Kidney capillary endothelial cell (primary cell): ENCODE data around the gene SETBP1.
"Not testable (repeated sequence)": the region's sequence is repeated elsewhere in the genome, so short reads cannot be mapped to it uniquely, and the experiment has no call there.

ENCODE experiments used
- DNase-seq: peaks from one replicate; pipeline ENCODE4 v3.0.0-alpha.2; 2018; ENCODE audit warnings: low spot score

The SETBP1 gene

GRCh38 chr18:44704135-44704789 lies 23.6 kb downstream of the SETBP1 start:
- DNase-seq: no peak

- DNase-seq: no peak
Observed at GRCh38 chr18:44705075-44705675, 24.5 kb downstream of the SETBP1 start.

- DNase-seq: no peak
Observed at GRCh38 chr18:44708451-44709083, 27.9 kb downstream of the SETBP1 start.

- no peak for DNase-seq
Observed at GRCh38 chr18:44709307-44710126, 28.8 kb downstream of the SETBP1 start.

- DNase-seq: no peak
Observed at GRCh38 chr18:44710931-44711330, 30.2 kb downstream of the SETBP1 start.

GRCh38 chr18:44712025-44712424 lies 31.3 kb downstream of the SETBP1 start:
- no peak for DNase-seq

GRCh38 chr18:44713435-44713834 lies 32.7 kb downstream of the SETBP1 start:
- no peak for DNase-seq

GRCh38 chr18:44714376-44714775 lies 33.7 kb downstream of the SETBP1 start:
- no peak for DNase-seq

GRCh38 chr18:44715245-44715644 lies 34.6 kb downstream of the SETBP1 start:
- DNase-seq: no peak

- DNase-seq: no peak
Observed at GRCh38 chr18:44715842-44716241, 35.2 kb downstream of the SETBP1 start.

- DNase-seq: no peak
Observed at GRCh38 chr18:44716697-44717163, 36.0 kb downstream of the SETBP1 start.

GRCh38 chr18:44719519-44720060 lies 38.9 kb downstream of the SETBP1 start:
- no peak for DNase-seq

GRCh38 chr18:44721748-44722147 lies 41.1 kb downstream of the SETBP1 start:
- DNase-seq: not testable (repeated sequence)

- no peak for DNase-seq
Observed at GRCh38 chr18:44723411-44723810, 42.7 kb downstream of the SETBP1 start.

GRCh38 chr18:44724105-44724778 lies 43.6 kb downstream of the SETBP1 start:
- no peak for DNase-seq

- peak; percentile 72 for DNase-seq
Observed at GRCh38 chr18:44725300-44726058, 44.8 kb downstream of the SETBP1 start.

- DNase-seq: no peak
Observed at GRCh38 chr18:44726059-44726421, 45.4 kb downstream of the SETBP1 start.

GRCh38 chr18:44727291-44727690 lies 46.6 kb downstream of the SETBP1 start:
- no peak for DNase-seq

GRCh38 chr18:44729631-44730101 lies 49.0 kb downstream of the SETBP1 start:
- DNase-seq: no peak

- no peak for DNase-seq
Observed at GRCh38 chr18:44730803-44731529, 50.3 kb downstream of the SETBP1 start.
